Measurements from ENCODE around the gene METTL21C. TPM values are rescaled to one million over a fixed set of nuclear protein-coding genes. Genes with fewer than 3 reads are reported as not detected.

METTL21C gene
- polyA plus RNA-seq, 3 donors, result not detected

GRCh38 chr13:102715447-102715846, 20.6 kb upstream of the METTL21C start:
- no peaks in the 10 kb centered on the region for H3K36me3 ChIP-seq (replicated peaks in 1 of 2; ENCODE audit: control insufficient read depth in 1 of 2, insufficient read depth in 2 of 2, low read length in 2 of 2)
- H2AFZ ChIP-seq (ENCODE audit: insufficient read depth, low read depth, low read length, poor library complexity, severe bottlenecking), result no peak overlapping the region
- no peaks in the 10 kb centered on the region for H3K4me1 Mint-ChIP-seq
- H3K4me1 ChIP-seq (ENCODE audit: control insufficient read depth in 1 of 2, insufficient read depth in 2 of 2, low read length in 2 of 2), result no peaks in the 10 kb centered on the region
- peaks cover 1 to 8% (median 3%) of the 10 kb centered on the region in 3 donors for H3K27me3 Mint-ChIP-seq (ENCODE audit: low read depth in 3 of 3)
- H3K27ac Mint-ChIP-seq, result peak overlapping the region in 1 of 7 donors; percentile 52
- no peak overlapping the region for H3K4me2 ChIP-seq (replicated peaks; ENCODE audit: extremely low read depth, low read length, poor library complexity, severe bottlenecking)
- H3K79me2 ChIP-seq (ENCODE audit: insufficient read depth, low read length), result no peaks in the 10 kb centered on the region
- no CpG with 5 or more reads among the region's 1 CpG for WGBS (ENCODE audit: insufficient coverage)
- H3K9me3 ChIP-seq (replicated peaks in 1 of 2; ENCODE audit: control insufficient read depth in 1 of 2, insufficient read depth in 1 of 2, low read length in 2 of 2), result no peaks in the 10 kb centered on the region
- no peak for DNase-seq
- H3K4me3 Mint-ChIP-seq, result no peak overlapping the region
- no peak overlapping the region for H3K9ac ChIP-seq (ENCODE audit: insufficient read depth, low read length, poor library complexity, severe bottlenecking)
- H3K27ac ChIP-seq (ENCODE audit: low read depth in 1 of 2, low read length in 2 of 2), result no peak overlapping the region
- H3K9me3 Mint-ChIP-seq, result peaks cover 0 to 2% (median 0%) of the 10 kb centered on the region in 7 donors
- no peak overlapping the region for H3K4me3 ChIP-seq (replicated peaks in 1 of 3; ENCODE audit: low read depth in 2 of 3, low read length in 3 of 3)
- no peaks in the 10 kb centered on the region for H3K36me3 Mint-ChIP-seq
- no peaks in the 10 kb centered on the region for H3K27me3 ChIP-seq (ENCODE audit: control insufficient read depth in 2 of 2, insufficient read depth in 2 of 2, low read length in 2 of 2)
- no peak for TF ChIP-seq CTCF (IDR thresholded peaks at IDR 0.05)
- intact Hi-C loops (cut with micrococcal nuclease), result no loop called here
- no peaks in the 10 kb centered on the region for H4K20me1 ChIP-seq (ENCODE audit: insufficient read depth, low read length)

GRCh38 chr13:102710261-102710679, 15.4 kb upstream of the METTL21C start:
- Mint-ChIP-seq H3K9me3 (peaks cover 0 to 5% (median 0%) of the 10 kb centered on the region in 7 donors), H3K27me3 (ENCODE audit: low read depth in 3 of 3) (peaks cover 1 to 9% (median 7%) of the 10 kb centered on the region in 3 donors), H3K4me1 (no peaks in the 10 kb centered on the region), H3K27ac (no peak overlapping the region), H3K36me3 (no peaks in the 10 kb centered on the region), H3K4me3 (no peak overlapping the region)
- WGBS (ENCODE audit: insufficient coverage), result 98% methylated on average over 9 of the region's 9 CpGs
- TF ChIP-seq CTCF (IDR thresholded peaks at IDR 0.05), result no peak
- Histone ChIP-seq H3K9me3 (replicated peaks in 1 of 2; ENCODE audit: control insufficient read depth in 1 of 2, insufficient read depth in 1 of 2, low read length in 2 of 2) (no peaks in the 10 kb centered on the region), H3K4me2 (replicated peaks; ENCODE audit: extremely low read depth, low read length, poor library complexity, severe bottlenecking) (no peak overlapping the region), H3K27ac (ENCODE audit: low read depth in 1 of 2, low read length in 2 of 2) (no peak overlapping the region), H3K9ac (ENCODE audit: insufficient read depth, low read length, poor library complexity, severe bottlenecking) (no peak overlapping the region), H3K36me3 (replicated peaks in 1 of 2; ENCODE audit: control insufficient read depth in 1 of 2, insufficient read depth in 2 of 2, low read length in 2 of 2) (no peaks in the 10 kb centered on the region), H3K27me3 (ENCODE audit: control insufficient read depth in 2 of 2, insufficient read depth in 2 of 2, low read length in 2 of 2) (no peaks in the 10 kb centered on the region), H3K79me2 (ENCODE audit: insufficient read depth, low read length) (no peaks in the 10 kb centered on the region), H4K20me1 (ENCODE audit: insufficient read depth, low read length) (no peaks in the 10 kb centered on the region), H2AFZ (ENCODE audit: insufficient read depth, low read depth, low read length, poor library complexity, severe bottlenecking) (no peak overlapping the region), H3K4me1 (ENCODE audit: control insufficient read depth in 1 of 2, insufficient read depth in 2 of 2, low read length in 2 of 2) (no peaks in the 10 kb centered on the region), H3K4me3 (replicated peaks in 1 of 3; ENCODE audit: low read depth in 2 of 3, low read length in 3 of 3) (no peak overlapping the region)
- intact Hi-C loops (cut with micrococcal nuclease), result no loop called here
- DNase-seq, result no peak

Measured in CD14-positive monocyte (primary cell).